GM23338 (cell line): ENCODE measurements around the gene CER1. TPM values are rescaled to one million over a fixed set of nuclear protein-coding genes. Genes with fewer than 3 reads are reported as not detected.

Experiments
- ATAC-seq: fragments of 200-7000 bp; cut with Tn5 transposase; 3 replicates; pipeline ENCODE4 v1.9.1; 2020
- DNase-seq: peaks from one replicate; pipeline ENCODE4 v3.0.0-alpha.2; 2015; ENCODE audit warnings: low spot score
- H2AFZ ChIP-seq: fragments of 200-600 bp; sonication (generic); 2 replicates; pipeline ENCODE4 v1.8.0; 2016; ENCODE audit warnings: antibody characterized with exemption, mild to moderate bottlenecking, moderate library complexity
- H3F3A ChIP-seq: fragments of 200-600 bp; sonication (generic); replicated peaks from 2 replicates; pipeline ENCODE4 v1.8.0; 2017; ENCODE audit warnings: antibody characterized with exemption, mixed run types, low read depth
- H3K27ac ChIP-seq: fragments of 200-600 bp; sonication (generic); 2 replicates; pipeline ENCODE4 v1.6.1; 2016; ENCODE audit warnings: low read depth
- H3K27me3 ChIP-seq: fragments of 200-600 bp; sonication (generic); 2 replicates; pipeline ENCODE4 v1.8.0; 2016; ENCODE audit warnings: mild to moderate bottlenecking, mixed run types, moderate library complexity; ENCODE audit not compliant: insufficient read depth
- H3K36me3 ChIP-seq: fragments of 200-600 bp; sonication (generic); 2 replicates; pipeline ENCODE4 v1.8.0; 2016; ENCODE audit warnings: mild to moderate bottlenecking; ENCODE audit not compliant: insufficient read depth
- H3K4me1 ChIP-seq: fragments of 200-600 bp; sonication (generic); 2 replicates; pipeline ENCODE4 v1.8.0; 2016; ENCODE audit warnings: mild to moderate bottlenecking, moderate library complexity; ENCODE audit not compliant: insufficient read depth
- H3K4me2 ChIP-seq: fragments of 200-600 bp; sonication (generic); 2 replicates; pipeline ENCODE4 v1.7.1; 2017; ENCODE audit warnings: mixed run types
- H3K4me3 ChIP-seq: fragments of 200-600 bp; sonication (generic); 2 replicates; pipeline ENCODE4 v1.6.1; 2016; ENCODE audit warnings: mixed run types
- H3K79me2 ChIP-seq: fragments of 200-600 bp; sonication (generic); replicated peaks from 2 replicates; pipeline ENCODE4 v1.8.0; 2017; ENCODE audit warnings: mild to moderate bottlenecking; ENCODE audit not compliant: insufficient read depth
- H3K9me2 ChIP-seq: fragments of 200-600 bp; sonication (generic); 2 replicates; pipeline ENCODE4 v1.8.0; 2017; ENCODE audit not compliant: insufficient read depth
- H4K20me1 ChIP-seq: fragments of 200-600 bp; sonication (generic); replicated peaks from 2 replicates; pipeline ENCODE4 v1.8.0; 2017; ENCODE audit warnings: mild to moderate bottlenecking; ENCODE audit not compliant: insufficient read depth
- H3K27ac Mint-ChIP-seq: 2 replicates; pipeline ENCODE4 v1.8.0; 2020; ENCODE audit warnings: inconsistent platforms, mild to moderate bottlenecking, moderate library complexity, mixed read lengths
- H3K27me3 Mint-ChIP-seq: 3 replicates; pipeline ENCODE4 v1.8.0; 2022; ENCODE audit warnings: low read depth, mild to moderate bottlenecking, moderate library complexity, mixed read lengths, inconsistent platforms; ENCODE audit not compliant: insufficient read depth, poor library complexity
- H3K36me3 Mint-ChIP-seq: 3 replicates; pipeline ENCODE4 v1.8.0; 2021; ENCODE audit warnings: low read depth, mild to moderate bottlenecking, inconsistent platforms, moderate library complexity, mixed read lengths
- H3K4me1 Mint-ChIP-seq: 3 replicates; pipeline ENCODE4 v1.8.0; 2020; ENCODE audit warnings: mild to moderate bottlenecking, inconsistent platforms, mixed read lengths
- H3K4me3 Mint-ChIP-seq: 3 replicates; pipeline ENCODE4 v1.8.0; 2021; ENCODE audit warnings: moderate library complexity, mild to moderate bottlenecking, inconsistent platforms, mixed read lengths
- H3K9me3 Mint-ChIP-seq: 3 replicates; pipeline ENCODE4 v1.8.0; 2020; ENCODE audit warnings: moderate library complexity, mild to moderate bottlenecking, inconsistent platforms, mixed read lengths
- CREB1 ChIP-seq: fragments of 250-450 bp; sonication (Bioruptor Pico); IDR thresholded peaks from 2 replicates; pipeline ENCODE4 v1.5.0; 2020; ENCODE audit warnings: low read depth, mild to moderate bottlenecking, moderate library complexity
- EZH2 ChIP-seq: fragments of 200-600 bp; sonication (generic); IDR thresholded peaks from one replicate; pipeline ENCODE4 v1.8.0; 2017; ENCODE audit warnings: antibody characterized with exemption, mild to moderate bottlenecking, low read depth; ENCODE audit not compliant: unreplicated experiment
- EZH2phosphoT487 ChIP-seq: fragments of 200-600 bp; sonication (generic); IDR thresholded peaks from one replicate; pipeline ENCODE4 v1.8.1; 2018; ENCODE audit warnings: antibody characterized with exemption; ENCODE audit not compliant: unreplicated experiment
- JUNB ChIP-seq: IDR thresholded peaks from one replicate; pipeline ENCODE4 v1.6.1; 2016; ENCODE audit warnings: antibody characterized with exemption; ENCODE audit not compliant: unreplicated experiment
- NANOG ChIP-seq: IDR thresholded peaks from 2 replicates; pipeline ENCODE4 v1.6.1; 2016; ENCODE audit warnings: antibody characterized with exemption, borderline replicate concordance
- POLR2AphosphoS5 ChIP-seq: IDR thresholded peaks from 2 replicates; pipeline ENCODE4 v1.6.1; 2016; ENCODE audit warnings: antibody characterized with exemption, low read depth
- STAT1 ChIP-seq: IDR thresholded peaks from one replicate; pipeline ENCODE4 v1.6.1; 2016; ENCODE audit warnings: antibody characterized with exemption; ENCODE audit not compliant: unreplicated experiment
- ZNF114 ChIP-seq: fragments of 250-450 bp; sonication (Bioruptor Pico); IDR thresholded peaks from 2 replicates; pipeline ENCODE4 v1.5.0; 2020; ENCODE audit warnings: mild to moderate bottlenecking, moderate library complexity
- ZNF331 ChIP-seq: fragments of 250-450 bp; sonication (Bioruptor Pico); IDR thresholded peaks from 2 replicates; pipeline ENCODE4 v1.5.0; 2020; ENCODE audit warnings: low read depth, mild to moderate bottlenecking, moderate library complexity
- polyA plus RNA-seq: library from polyadenylated mRNA; unstranded; fragments of >200 nt; fragmentation: Nextera tagmentation; extraction: Ambion mirVana; gene quantifications from 2 replicates; pipeline ENCODE4 v1.2.1, GENCODE V29; 2016
- total RNA-seq: library from RNA; depleted of rRNA; stranded (reverse); fragments of >200 nt; shearing (Covaris generic); gene quantifications from 2 replicates; pipeline ENCODE4 v1.2.3, GENCODE V29; 2014
- TF ChIP-seq, protein P1 (sequence below): IDR thresholded peaks from one replicate; pipeline ENCODE4 v1.6.1; 2018; ENCODE audit warnings: antibody characterized with exemption; ENCODE audit not compliant: unreplicated experiment
- TF ChIP-seq, protein P2 (sequence below): fragments of 250-450 bp; sonication (Bioruptor Pico); IDR thresholded peaks from 2 replicates; pipeline ENCODE4 v1.5.0; 2020; ENCODE audit warnings: mild to moderate bottlenecking, moderate library complexity
- TF ChIP-seq, protein P3 (sequence below), 2 experiments: fragments of 200-600 bp in 1 of 2; sonication (generic) in 1 of 2; conservative IDR thresholded peaks; 2 replicates each; pipeline versions ENCODE4 v1.5.1 to v1.6.1; 2016 to 2017; ENCODE audit warnings: antibody characterized with exemption in 2 of 2, low read depth in 2 of 2, mild to moderate bottlenecking in 2 of 2, moderate library complexity in 1 of 2
- TF ChIP-seq, protein P4 (sequence below): IDR thresholded peaks from 2 replicates; pipeline ENCODE4 v1.6.1; 2016; ENCODE audit warnings: antibody characterized with exemption

Gene CER1
- total and polyA plus RNA-seq, 2 experiments from 2014 or later, result 0.73 to 4.4 TPM

DNA sequence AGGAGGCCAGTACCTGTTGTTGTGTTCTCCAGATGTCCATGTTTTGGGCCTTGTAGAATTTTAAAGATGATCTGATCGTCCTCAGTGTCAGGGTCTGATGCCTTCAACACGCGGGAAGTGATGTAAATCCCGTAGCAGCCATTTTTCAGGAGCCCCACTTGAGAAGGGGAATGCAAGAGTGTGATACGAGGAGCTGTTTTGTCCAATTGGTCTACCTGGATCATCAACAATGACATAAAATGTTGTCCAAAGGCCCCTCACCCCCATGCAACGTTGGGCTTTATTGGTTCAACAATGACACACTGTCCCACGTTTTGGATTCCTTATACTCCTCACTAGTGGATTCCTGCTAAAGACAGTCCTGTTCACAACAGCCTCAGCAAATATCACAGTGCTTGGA is 48.1 kb upstream of the CER1 start:
- H3K9me3 Mint-ChIP-seq, result no peaks in the 10 kb centered on the region

More for the DNA sequence above, 48.1 kb upstream of the CER1 start:
- H3K36me3 Mint-ChIP-seq, result no peaks in the 10 kb centered on the region
- H3K4me1 Mint-ChIP-seq, result peaks cover 5% of the 10 kb centered on the region; the same call in 2 of the 3 replicates
- no peak overlapping the region for H3K4me2 ChIP-seq
- no peaks in the 10 kb centered on the region for H3K9me2 ChIP-seq
- no peaks in the 10 kb centered on the region for H4K20me1 ChIP-seq
- no peak for DNase-seq
- H3K4me3 ChIP-seq, result no peak overlapping the region
- H3K27ac Mint-ChIP-seq, result no peak overlapping the region
- no peak for TF ChIP-seq JUNB
- TF ChIP-seq, protein P1, sequence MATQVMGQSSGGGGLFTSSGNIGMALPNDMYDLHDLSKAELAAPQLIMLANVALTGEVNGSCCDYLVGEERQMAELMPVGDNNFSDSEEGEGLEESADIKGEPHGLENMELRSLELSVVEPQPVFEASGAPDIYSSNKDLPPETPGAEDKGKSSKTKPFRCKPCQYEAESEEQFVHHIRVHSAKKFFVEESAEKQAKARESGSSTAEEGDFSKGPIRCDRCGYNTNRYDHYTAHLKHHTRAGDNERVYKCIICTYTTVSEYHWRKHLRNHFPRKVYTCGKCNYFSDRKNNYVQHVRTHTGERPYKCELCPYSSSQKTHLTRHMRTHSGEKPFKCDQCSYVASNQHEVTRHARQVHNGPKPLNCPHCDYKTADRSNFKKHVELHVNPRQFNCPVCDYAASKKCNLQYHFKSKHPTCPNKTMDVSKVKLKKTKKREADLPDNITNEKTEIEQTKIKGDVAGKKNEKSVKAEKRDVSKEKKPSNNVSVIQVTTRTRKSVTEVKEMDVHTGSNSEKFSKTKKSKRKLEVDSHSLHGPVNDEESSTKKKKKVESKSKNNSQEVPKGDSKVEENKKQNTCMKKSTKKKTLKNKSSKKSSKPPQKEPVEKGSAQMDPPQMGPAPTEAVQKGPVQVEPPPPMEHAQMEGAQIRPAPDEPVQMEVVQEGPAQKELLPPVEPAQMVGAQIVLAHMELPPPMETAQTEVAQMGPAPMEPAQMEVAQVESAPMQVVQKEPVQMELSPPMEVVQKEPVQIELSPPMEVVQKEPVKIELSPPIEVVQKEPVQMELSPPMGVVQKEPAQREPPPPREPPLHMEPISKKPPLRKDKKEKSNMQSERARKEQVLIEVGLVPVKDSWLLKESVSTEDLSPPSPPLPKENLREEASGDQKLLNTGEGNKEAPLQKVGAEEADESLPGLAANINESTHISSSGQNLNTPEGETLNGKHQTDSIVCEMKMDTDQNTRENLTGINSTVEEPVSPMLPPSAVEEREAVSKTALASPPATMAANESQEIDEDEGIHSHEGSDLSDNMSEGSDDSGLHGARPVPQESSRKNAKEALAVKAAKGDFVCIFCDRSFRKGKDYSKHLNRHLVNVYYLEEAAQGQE, result no peak
- no peak for TF ChIP-seq ZNF331 (CRISPR knock-in tag)
- no peak for TF ChIP-seq CREB1
- no peak for TF ChIP-seq EZH2
- no peak for TF ChIP-seq ZNF114
- no peak for TF ChIP-seq STAT1
- no peak for TF ChIP-seq NANOG
- no peak for TF ChIP-seq POLR2AphosphoS5
- TF ChIP-seq, protein P2, sequence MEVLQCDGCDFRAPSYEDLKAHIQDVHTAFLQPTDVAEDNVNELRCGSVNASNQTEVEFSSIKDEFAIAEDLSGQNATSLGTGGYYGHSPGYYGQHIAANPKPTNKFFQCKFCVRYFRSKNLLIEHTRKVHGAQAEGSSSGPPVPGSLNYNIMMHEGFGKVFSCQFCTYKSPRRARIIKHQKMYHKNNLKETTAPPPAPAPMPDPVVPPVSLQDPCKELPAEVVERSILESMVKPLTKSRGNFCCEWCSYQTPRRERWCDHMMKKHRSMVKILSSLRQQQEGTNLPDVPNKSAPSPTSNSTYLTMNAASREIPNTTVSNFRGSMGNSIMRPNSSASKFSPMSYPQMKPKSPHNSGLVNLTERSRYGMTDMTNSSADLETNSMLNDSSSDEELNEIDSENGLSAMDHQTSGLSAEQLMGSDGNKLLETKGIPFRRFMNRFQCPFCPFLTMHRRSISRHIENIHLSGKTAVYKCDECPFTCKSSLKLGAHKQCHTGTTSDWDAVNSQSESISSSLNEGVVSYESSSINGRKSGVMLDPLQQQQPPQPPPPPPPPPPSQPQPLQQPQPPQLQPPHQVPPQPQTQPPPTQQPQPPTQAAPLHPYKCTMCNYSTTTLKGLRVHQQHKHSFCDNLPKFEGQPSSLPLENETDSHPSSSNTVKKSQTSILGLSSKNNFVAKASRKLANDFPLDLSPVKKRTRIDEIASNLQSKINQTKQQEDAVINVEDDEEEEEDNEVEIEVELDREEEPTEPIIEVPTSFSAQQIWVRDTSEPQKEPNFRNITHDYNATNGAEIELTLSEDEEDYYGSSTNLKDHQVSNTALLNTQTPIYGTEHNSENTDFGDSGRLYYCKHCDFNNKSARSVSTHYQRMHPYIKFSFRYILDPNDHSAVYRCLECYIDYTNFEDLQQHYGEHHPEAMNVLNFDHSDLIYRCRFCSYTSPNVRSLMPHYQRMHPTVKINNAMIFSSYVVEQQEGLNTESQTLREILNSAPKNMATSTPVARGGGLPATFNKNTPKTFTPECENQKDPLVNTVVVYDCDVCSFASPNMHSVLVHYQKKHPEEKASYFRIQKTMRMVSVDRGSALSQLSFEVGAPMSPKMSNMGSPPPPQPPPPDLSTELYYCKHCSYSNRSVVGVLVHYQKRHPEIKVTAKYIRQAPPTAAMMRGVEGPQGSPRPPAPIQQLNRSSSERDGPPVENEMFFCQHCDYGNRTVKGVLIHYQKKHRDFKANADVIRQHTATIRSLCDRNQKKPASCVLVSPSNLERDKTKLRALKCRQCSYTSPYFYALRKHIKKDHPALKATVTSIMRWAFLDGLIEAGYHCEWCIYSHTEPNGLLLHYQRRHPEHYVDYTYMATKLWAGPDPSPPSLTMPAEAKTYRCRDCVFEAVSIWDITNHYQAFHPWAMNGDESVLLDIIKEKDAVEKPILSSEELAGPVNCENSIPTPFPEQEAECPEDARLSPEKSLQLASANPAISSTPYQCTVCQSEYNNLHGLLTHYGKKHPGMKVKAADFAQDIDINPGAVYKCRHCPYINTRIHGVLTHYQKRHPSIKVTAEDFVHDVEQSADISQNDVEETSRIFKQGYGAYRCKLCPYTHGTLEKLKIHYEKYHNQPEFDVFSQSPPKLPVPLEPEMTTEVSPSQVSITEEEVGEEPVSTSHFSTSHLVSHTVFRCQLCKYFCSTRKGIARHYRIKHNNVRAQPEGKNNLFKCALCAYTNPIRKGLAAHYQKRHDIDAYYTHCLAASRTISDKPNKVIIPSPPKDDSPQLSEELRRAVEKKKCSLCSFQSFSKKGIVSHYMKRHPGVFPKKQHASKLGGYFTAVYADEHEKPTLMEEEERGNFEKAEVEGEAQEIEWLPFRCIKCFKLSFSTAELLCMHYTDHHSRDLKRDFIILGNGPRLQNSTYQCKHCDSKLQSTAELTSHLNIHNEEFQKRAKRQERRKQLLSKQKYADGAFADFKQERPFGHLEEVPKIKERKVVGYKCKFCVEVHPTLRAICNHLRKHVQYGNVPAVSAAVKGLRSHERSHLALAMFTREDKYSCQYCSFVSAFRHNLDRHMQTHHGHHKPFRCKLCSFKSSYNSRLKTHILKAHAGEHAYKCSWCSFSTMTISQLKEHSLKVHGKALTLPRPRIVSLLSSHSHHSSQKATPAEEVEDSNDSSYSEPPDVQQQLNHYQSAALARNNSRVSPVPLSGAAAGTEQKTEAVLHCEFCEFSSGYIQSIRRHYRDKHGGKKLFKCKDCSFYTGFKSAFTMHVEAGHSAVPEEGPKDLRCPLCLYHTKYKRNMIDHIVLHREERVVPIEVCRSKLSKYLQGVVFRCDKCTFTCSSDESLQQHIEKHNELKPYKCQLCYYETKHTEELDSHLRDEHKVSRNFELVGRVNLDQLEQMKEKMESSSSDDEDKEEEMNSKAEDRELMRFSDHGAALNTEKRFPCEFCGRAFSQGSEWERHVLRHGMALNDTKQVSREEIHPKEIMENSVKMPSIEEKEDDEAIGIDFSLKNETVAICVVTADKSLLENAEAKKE, result no peak
- TF ChIP-seq, protein P3, sequence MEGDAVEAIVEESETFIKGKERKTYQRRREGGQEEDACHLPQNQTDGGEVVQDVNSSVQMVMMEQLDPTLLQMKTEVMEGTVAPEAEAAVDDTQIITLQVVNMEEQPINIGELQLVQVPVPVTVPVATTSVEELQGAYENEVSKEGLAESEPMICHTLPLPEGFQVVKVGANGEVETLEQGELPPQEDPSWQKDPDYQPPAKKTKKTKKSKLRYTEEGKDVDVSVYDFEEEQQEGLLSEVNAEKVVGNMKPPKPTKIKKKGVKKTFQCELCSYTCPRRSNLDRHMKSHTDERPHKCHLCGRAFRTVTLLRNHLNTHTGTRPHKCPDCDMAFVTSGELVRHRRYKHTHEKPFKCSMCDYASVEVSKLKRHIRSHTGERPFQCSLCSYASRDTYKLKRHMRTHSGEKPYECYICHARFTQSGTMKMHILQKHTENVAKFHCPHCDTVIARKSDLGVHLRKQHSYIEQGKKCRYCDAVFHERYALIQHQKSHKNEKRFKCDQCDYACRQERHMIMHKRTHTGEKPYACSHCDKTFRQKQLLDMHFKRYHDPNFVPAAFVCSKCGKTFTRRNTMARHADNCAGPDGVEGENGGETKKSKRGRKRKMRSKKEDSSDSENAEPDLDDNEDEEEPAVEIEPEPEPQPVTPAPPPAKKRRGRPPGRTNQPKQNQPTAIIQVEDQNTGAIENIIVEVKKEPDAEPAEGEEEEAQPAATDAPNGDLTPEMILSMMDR (conservative IDR thresholded peaks at IDR 0.05; ENCODE audit: low read depth in 2 of 2), result no peak
- TF ChIP-seq EZH2phosphoT487, result no peak
- TF ChIP-seq, protein P4, sequence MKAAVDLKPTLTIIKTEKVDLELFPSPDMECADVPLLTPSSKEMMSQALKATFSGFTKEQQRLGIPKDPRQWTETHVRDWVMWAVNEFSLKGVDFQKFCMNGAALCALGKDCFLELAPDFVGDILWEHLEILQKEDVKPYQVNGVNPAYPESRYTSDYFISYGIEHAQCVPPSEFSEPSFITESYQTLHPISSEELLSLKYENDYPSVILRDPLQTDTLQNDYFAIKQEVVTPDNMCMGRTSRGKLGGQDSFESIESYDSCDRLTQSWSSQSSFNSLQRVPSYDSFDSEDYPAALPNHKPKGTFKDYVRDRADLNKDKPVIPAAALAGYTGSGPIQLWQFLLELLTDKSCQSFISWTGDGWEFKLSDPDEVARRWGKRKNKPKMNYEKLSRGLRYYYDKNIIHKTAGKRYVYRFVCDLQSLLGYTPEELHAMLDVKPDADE, result no peak
- H3K27ac ChIP-seq, result no peak overlapping the region
- no peaks in the 10 kb centered on the region for H3K79me2 ChIP-seq
- H3K27me3 Mint-ChIP-seq, result no peaks in the 10 kb centered on the region
- H3K36me3 ChIP-seq, result no peaks in the 10 kb centered on the region
- no peak overlapping the region for H3K4me3 Mint-ChIP-seq
- ATAC-seq, result no peak
- H3K27me3 ChIP-seq, result no peaks in the 10 kb centered on the region
- H3K4me1 ChIP-seq, result no peaks in the 10 kb centered on the region
- no peak overlapping the region for H2AFZ ChIP-seq
- no peaks in the 10 kb centered on the region for H3F3A ChIP-seq
